GM06990 (cell line): ENCODE results near the gene CAMTA1.

Experiments
- DNase-seq: peaks from one replicate; pipeline ENCODE4 v3.0.0-alpha.2; 2011; ENCODE audit not compliant: insufficient read length; ENCODE audit errors: extremely low read depth
- H3K27me3 ChIP-seq: replicated peaks from 2 replicates; pipeline ENCODE4 v1.6.0; 2011; ENCODE audit warnings: low read length; ENCODE audit not compliant: control insufficient read depth, insufficient read depth
- H3K36me3 ChIP-seq: 2 replicates; pipeline ENCODE4 v1.5.1; 2011; ENCODE audit warnings: low read length; ENCODE audit not compliant: control insufficient read depth, insufficient read depth
- H3K4me3 ChIP-seq: replicated peaks from 2 replicates; pipeline ENCODE4 v1.5.1; 2011; ENCODE audit warnings: low read depth, mild to moderate bottlenecking, control low read depth, low read length
- CTCF ChIP-seq: IDR thresholded peaks from 2 replicates; pipeline ENCODE4 v1.5.1; 2011; ENCODE audit warnings: low read length, control low read depth, mild to moderate bottlenecking, inconsistent platforms; ENCODE audit not compliant: insufficient read depth, poor library complexity, severe bottlenecking

The CAMTA1 gene

GRCh38 chr1:7130127-7130526 is 344.9 kb downstream of the CAMTA1 start:
- H3K36me3 ChIP-seq = no peaks in the 10 kb centered on the region
- H3K4me3 ChIP-seq = no peak overlapping the region
- no peak for DNase-seq
- H3K27me3 ChIP-seq = no peaks in the 10 kb centered on the region; the same call in none of the 2 replicates
- TF ChIP-seq CTCF = no peak

GRCh38 chr1:7135493-7135892 is 350.2 kb downstream of the CAMTA1 start:
- no peaks in the 10 kb centered on the region for H3K36me3 ChIP-seq
- no peak for DNase-seq
- no peaks in the 10 kb centered on the region for H3K27me3 ChIP-seq
- no peak for TF ChIP-seq CTCF
- H3K4me3 ChIP-seq = no peak overlapping the region

- TF ChIP-seq CTCF = no peak
- Histone ChIP-seq H3K27me3 (no peaks in the 10 kb centered on the region), H3K4me3 (no peak overlapping the region), H3K36me3 (no peaks in the 10 kb centered on the region)
- no peak for DNase-seq
These were observed 351.1 kb downstream of the CAMTA1 start for GRCh38 chr1:7136166-7136953.

- Histone ChIP-seq H3K36me3 (no peaks in the 10 kb centered on the region), H3K27me3 (peaks cover 2% of the 10 kb centered on the region; the same call in 1 of the 2 replicates), H3K4me3 (no peak overlapping the region)
- TF ChIP-seq CTCF = no peak
- no peak for DNase-seq
These were observed 355.0 kb downstream of the CAMTA1 start for GRCh38 chr1:7140251-7140650.

- no peaks in the 10 kb centered on the region for H3K36me3 ChIP-seq
- H3K27me3 ChIP-seq = peaks cover 2% of the 10 kb centered on the region; the same call in 1 of the 2 replicates
- DNase-seq = no peak
- TF ChIP-seq CTCF = no peak
- no peak overlapping the region for H3K4me3 ChIP-seq
These were observed 360.7 kb downstream of the CAMTA1 start for GRCh38 chr1:7145947-7146346.
